ENCODE data around the gene CMTR1. TPM values are rescaled to one million over a fixed set of nuclear protein-coding genes. Genes with fewer than 3 reads are reported as not detected.
A peak's percentile ranks its signal among the peaks of the same experiment; 100 is the strongest.

Gene CMTR1
- total and polyA plus RNA-seq, 10 of the 15 experiments (the other 5 are each of a cell fraction or from before 2014, with no cell fraction given): 2.7 to 67.0 (median 46.2) TPM

- in situ Hi-C loops (cut with MboI) (loop anchor here (10.0 kb wide), 1 partner anchor 65 kb away; no protein-coding TSS in a partner anchor), intact Hi-C loops (cut with micrococcal nuclease; ENCODE audit: unreplicated experiment) (loop anchor here (5.0 kb wide), 1 partner anchor 108 kb away; no protein-coding TSS in a partner anchor)
- POLR2A ChIA-PET: interaction anchor here (1.3 to 6.3 kb wide), 4 partner anchors 10 to 75 kb away, joined by 3 to 53 read pairs (median 24); partner anchors contain the start of gene CCDC167
- Histone ChIP-seq H3K9me3 (replicated peaks; ENCODE audit: control insufficient read depth, insufficient read depth, low read length) (no peaks in the 10 kb centered on the region; the same call in 2 of the 3 replicates), H3K4me2 (ENCODE audit: control insufficient read depth, insufficient read depth) (peak overlapping the region; percentile 41), H3K27ac (ENCODE audit: control insufficient read depth, insufficient read depth) (peak overlapping the region; percentile 69), H3K79me2 (ENCODE audit: control insufficient read depth, insufficient read depth, low read length) (peaks cover 35% of the 10 kb centered on the region), H2AFZ (ENCODE audit: control insufficient read depth, low read depth, low read length) (no peak overlapping the region), H3K36me3 (ENCODE audit: control insufficient read depth in 2 of 2, insufficient read depth in 2 of 2, low read length in 1 of 2) (peaks cover 0 to 14% of the 10 kb centered on the region in 2 experiments), H4K20me1 (ENCODE audit: control insufficient read depth, insufficient read depth) (no peaks in the 10 kb centered on the region), H3K4me1 (ENCODE audit: control insufficient read depth, insufficient read depth, low read length) (peaks cover 58% of the 10 kb centered on the region), H3K4me3 (no peak overlapping the region), H3K9ac (ENCODE audit: control insufficient read depth, insufficient read depth, low read length) (peak overlapping the region; percentile 12; the same call in 1 of the 2 replicates), H3K27me3 (replicated peaks in 1 of 2; ENCODE audit: control insufficient read depth in 2 of 2, insufficient read depth in 2 of 2, low read length in 1 of 2) (no peaks in the 10 kb centered on the region)
- SMC1A ChIA-PET (ENCODE audit: uncharacterized antibody, unreplicated experiment): interaction anchor here (1.2 to 7.0 kb wide), 4 partner anchors 27 to 106 kb away, joined by 3 to 92 read pairs (median 23); no protein-coding TSS in a partner anchor
- BruUV-seq (replicated peaks): no TSS peak
- ATAC-seq (peak; percentile 54), DNase-seq (ENCODE audit: low read depth, low spot score) (no peak), FAIRE-seq (no peak)
- 34% methylated on average over 10 of the region's 10 CpGs for WGBS (ENCODE audit: insufficient coverage, insufficient replicate concordance, low lambda C conversion rate, missing lambda C conversion rate)
- CTCF ChIA-PET: interaction anchor here (0.6 to 7.8 kb wide), 6 partner anchors 27 to 216 kb away, joined by 3 to 97 read pairs (median 11); no protein-coding TSS in a partner anchor
- RAD21 ChIA-PET (ENCODE audit: unreplicated experiment): interaction anchor here (3.0 to 4.1 kb wide), 4 partner anchors 47 to 75 kb away, joined by 29 to 32 read pairs (median 31); no protein-coding TSS in a partner anchor
- TF ChIP-seq YY1 (IDR thresholded peaks at IDR 0.05; ENCODE audit: low read depth, low read length) (no peak), SIN3A (IDR thresholded peaks at IDR 0.05; ENCODE audit: low read depth, low read length) (no peak), SMAD1 (IDR thresholded peaks at IDR 0.05; ENCODE audit: low read depth, partially characterized antibody) (no peak), ZNF384 (IDR thresholded peaks at IDR 0.05; ENCODE audit: borderline replicate concordance, low read depth, low read length) (no peak), PKNOX1 (IDR thresholded peaks at IDR 0.05) (no peak), BHLHE40 (IDR thresholded peaks at IDR 0.05; ENCODE audit: borderline replicate concordance in 1 of 2, low read depth in 2 of 2, low read length in 1 of 2) (0 out of 4 replicates have a peak, but pooled peaks of 1 of the 2 experiments have one; percentile 28), IKZF1 (conservative IDR thresholded peaks at IDR 0.05) (no peak), MEF2B (IDR thresholded peaks at IDR 0.05; ENCODE audit: partially characterized antibody, poor library complexity, severe bottlenecking) (peak; percentile 40), SMC3 (IDR thresholded peaks at IDR 0.05; ENCODE audit: borderline replicate concordance, low read length) (peak; percentile 31; the same call in 1 of the 2 replicates), POLR2A (IDR thresholded peaks at IDR 0.05; ENCODE audit: low read depth, low read length) (0 out of 2 replicates have a peak, but pooled peaks have one; percentile 9), SUZ12 (IDR thresholded peaks at IDR 0.05; ENCODE audit: unreplicated experiment) (no peak), CBX3 (IDR thresholded peaks at IDR 0.05; ENCODE audit: borderline replicate concordance, low read depth) (no peak)
- TF ChIP-seq, protein P1, sequence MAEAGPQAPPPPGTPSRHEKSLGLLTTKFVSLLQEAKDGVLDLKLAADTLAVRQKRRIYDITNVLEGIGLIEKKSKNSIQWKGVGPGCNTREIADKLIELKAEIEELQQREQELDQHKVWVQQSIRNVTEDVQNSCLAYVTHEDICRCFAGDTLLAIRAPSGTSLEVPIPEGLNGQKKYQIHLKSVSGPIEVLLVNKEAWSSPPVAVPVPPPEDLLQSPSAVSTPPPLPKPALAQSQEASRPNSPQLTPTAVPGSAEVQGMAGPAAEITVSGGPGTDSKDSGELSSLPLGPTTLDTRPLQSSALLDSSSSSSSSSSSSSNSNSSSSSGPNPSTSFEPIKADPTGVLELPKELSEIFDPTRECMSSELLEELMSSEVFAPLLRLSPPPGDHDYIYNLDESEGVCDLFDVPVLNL (IDR thresholded peaks at IDR 0.05; ENCODE audit: low read depth, low read length): no peak
- TF ChIP-seq, protein P2, sequence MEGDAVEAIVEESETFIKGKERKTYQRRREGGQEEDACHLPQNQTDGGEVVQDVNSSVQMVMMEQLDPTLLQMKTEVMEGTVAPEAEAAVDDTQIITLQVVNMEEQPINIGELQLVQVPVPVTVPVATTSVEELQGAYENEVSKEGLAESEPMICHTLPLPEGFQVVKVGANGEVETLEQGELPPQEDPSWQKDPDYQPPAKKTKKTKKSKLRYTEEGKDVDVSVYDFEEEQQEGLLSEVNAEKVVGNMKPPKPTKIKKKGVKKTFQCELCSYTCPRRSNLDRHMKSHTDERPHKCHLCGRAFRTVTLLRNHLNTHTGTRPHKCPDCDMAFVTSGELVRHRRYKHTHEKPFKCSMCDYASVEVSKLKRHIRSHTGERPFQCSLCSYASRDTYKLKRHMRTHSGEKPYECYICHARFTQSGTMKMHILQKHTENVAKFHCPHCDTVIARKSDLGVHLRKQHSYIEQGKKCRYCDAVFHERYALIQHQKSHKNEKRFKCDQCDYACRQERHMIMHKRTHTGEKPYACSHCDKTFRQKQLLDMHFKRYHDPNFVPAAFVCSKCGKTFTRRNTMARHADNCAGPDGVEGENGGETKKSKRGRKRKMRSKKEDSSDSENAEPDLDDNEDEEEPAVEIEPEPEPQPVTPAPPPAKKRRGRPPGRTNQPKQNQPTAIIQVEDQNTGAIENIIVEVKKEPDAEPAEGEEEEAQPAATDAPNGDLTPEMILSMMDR (IDR thresholded peaks at IDR 0.05 in 2 of 3, conservative IDR thresholded peaks at IDR 0.05 in 1 of 3; ENCODE audit: control insufficient read depth in 2 of 3, extremely low read depth in 1 of 3, insufficient read depth in 1 of 3, low read depth in 3 of 3, low read length in 3 of 3): peak; percentile 11 to 35 (median 14); a peak in 4 of 6 replicates
- TF ChIP-seq, protein P3, sequence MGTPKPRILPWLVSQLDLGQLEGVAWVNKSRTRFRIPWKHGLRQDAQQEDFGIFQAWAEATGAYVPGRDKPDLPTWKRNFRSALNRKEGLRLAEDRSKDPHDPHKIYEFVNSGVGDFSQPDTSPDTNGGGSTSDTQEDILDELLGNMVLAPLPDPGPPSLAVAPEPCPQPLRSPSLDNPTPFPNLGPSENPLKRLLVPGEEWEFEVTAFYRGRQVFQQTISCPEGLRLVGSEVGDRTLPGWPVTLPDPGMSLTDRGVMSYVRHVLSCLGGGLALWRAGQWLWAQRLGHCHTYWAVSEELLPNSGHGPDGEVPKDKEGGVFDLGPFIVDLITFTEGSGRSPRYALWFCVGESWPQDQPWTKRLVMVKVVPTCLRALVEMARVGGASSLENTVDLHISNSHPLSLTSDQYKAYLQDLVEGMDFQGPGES (IDR thresholded peaks at IDR 0.05): no peak
These were observed 56.8 kb downstream of the CMTR1 start for GRCh38 chr6:37489697-37490336.

Data from GM12878 (cell line).